DMS53 (cell line): ENCODE measurements around the gene CLPX.
"Not testable (repeated sequence)": the region's sequence is repeated elsewhere in the genome, so short reads cannot be mapped to it uniquely, and the experiment has no call there.

Experiments
- DNase-seq: peaks from one replicate; lab custom pipeline; 2025; lab: John Stamatoyannopoulos, UW

Gene CLPX

DNA sequence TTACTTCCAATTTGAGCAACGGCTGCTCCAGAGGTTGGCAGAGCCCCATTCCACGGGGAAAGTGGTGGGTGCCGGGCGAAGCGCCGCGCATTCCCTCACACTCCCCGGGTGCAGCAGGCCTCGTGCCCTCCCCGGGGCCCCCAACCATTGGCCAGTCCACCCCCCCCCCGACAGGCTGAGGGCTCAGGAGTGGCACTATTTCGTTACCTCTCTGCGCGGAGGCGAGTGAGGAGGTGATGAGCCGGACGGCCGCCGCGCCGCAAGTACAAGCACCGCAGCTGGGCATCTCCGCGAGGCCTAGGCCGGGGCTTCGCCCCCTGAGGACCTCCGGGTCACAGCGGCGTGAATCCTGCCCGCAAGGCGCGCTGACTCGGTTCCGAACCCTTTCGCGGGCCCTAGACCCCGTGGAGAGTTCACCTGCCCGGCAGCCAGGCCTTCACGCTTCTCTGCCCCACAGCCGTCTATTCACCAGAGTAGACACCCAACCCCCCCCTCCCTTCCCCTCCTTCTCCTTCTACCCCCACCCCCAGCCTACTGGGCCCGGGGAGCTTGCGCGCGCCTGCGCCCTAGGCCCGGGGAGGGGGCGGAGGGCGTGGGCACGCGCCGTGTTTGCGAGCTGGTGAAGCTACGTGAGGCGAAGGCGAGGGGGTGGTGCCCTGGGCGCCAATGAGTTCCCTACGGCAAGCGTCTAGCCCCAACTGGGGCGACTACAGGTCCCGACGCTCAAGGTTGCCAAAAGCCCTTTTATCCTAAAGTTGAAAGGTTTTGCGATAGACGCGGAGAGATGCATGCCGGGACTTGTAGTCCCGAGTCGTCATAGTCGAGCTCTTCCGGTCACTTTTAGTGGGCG, at the start of gene CLPX:
CLPX (minus strand) TSS at position 475 of the 850 bp plus-strand sequence; CDS start at position 286, 189 bp downstream.
- DNase-seq: peak; percentile 97

DNA sequence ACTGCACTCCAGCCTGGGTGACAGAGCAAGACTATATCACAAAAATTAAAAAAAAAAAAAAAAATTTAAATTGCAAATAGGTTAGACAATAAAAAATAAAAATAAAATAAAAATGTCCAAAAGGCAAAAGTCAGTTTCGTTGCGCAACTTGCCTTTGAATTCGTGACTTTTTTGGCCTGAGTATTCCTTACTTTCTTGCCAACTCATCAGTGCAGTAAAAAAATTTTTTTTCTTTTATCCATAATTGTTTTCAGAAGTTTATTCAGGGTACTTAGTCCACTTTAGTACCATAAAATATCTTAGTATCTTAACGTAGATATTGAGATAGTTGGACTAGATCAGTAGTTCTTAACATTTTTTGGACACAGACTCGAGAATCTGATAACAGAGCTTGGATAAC, 48.6 kb upstream of the CLPX start:
- no peak for DNase-seq

DNA sequence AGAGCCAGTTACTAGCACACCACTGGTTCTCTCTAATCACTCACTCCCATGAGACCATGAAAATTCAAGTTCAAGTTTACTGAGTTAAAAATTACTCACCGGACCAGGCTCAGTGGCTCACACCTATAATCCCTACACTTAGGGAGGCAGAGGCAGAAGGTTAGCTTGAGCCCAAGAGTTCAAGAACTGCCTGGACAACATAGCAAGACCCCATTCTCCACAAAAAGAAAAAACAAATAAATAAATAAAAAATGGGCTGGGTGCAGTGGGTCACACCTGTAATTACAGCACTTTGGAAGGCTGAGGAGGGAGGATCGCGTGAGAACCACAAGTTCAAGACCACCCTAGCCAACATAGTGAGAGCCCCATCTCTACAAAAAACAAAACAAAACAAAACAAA, 47.4 kb upstream of the CLPX start:
- DNase-seq: no peak

DNA sequence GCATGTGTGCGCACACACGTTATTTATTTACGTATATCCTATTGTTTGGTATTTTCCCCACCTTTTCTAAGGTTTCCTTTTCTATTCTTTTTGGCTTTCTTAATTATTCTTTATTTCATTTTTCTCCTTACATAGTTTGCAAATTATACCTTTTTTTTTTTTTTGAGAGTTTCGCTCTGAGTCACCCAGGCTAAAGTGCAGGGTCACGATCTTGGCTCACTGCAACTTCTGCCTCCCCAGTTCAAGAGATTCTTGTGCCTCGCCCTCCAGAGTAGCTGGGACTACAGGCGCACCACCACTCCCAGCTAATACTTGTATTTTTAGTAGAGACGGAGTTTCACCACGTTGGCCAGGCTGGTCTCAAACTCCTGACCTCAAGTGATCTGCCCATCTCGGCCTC, 46.2 kb upstream of the CLPX start:
- DNase-seq: no peak

DNA sequence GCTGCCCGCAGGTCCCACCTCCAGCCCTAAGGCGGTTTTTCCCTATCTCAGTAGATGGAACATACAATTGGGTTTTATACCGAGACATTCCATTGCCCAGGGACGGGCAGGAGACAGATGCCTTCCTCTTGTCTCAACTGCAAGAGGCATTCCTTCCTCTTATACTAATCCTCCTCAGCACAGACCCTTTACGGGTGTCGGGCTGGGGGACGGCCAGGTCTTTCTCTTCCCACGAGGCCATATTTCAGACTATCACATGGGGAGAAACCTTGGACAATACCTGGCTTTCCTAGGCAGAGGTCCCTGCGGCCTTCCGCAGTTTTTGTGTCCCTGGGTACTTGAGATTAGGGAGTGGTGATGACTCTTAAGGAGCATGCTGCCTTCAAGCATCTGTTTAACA, 41.8 kb upstream of the CLPX start:
- not testable (repeated sequence) for DNase-seq

DNA sequence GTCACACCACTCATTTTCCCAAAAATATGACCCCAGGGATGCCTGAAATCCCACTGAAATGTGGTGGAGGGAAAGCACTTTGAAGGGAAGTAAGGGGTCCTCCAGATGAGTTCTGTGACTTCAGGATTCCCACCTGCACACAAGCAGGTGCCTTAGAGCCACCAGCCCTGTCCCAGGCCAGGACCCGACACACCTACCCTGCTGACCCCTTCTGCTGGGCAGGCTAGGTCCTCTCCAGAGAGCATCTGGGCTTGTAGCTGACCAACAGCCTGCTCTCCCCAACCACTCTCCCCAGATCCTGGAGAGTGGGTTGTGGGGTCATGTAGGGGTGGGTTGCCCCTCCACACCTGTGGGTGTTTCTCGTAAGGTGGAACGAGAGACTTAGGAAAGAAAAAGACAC, 41.1 kb upstream of the CLPX start:
- no peak for DNase-seq

DNA sequence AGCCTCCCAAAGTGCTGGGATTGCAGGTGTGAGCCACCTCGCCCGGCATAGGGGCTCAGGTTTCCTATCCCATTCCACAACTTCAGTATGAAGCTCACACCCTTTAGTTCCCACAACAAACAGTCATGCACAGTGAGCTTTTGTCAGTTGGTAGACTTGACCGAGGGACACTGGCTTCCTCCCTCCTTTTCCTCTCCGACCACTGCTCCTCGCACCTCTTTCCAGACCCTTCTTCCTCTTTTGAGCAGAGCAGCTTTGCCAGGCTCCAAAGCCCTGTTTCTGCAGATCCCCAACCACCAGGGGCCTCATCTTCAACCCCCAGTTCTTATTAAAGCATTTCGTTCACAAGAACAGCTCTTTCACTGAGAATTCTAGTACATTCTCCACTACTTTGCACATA, 38.9 kb upstream of the CLPX start:
- no peak for DNase-seq

DNA sequence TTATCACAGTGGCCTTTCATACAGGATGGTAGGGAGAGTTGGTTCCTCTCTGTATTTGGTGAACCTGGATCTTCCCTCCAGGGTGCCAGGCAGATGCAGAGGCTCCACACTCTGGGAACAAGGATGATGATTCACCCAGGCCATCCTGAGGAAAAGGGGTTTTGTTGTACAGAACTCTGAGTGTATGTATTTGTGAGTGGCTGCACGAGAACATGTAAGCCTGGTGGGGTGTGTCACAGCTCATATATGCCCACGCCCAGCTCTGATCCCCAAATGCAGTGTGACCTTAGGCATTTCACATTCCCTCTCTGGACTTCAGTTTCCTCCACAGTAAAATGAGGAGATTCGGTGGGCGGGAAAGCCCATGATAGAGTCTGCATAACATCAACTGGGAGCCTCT, 37.7 kb upstream of the CLPX start:
- no peak for DNase-seq

DNA sequence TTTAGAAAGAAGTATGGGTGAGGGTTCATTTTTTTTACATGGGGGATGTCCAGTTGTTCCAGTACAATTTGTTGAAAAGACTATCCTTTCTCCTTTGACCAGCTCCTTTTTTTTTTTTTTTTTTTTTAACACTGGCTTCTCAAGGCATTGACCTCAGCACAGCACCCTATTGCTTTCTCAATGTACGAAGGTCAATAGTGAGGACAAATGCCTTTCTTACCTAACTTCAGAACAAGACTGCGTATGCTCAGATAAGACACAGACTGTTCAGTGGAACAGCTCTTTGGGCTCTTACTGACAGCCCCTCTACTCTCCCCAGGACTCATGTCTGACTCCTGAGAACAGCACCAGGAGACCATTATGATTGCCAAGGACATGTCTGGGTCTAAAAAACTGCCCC, 36.6 kb upstream of the CLPX start:
- DNase-seq: no peak

DNA sequence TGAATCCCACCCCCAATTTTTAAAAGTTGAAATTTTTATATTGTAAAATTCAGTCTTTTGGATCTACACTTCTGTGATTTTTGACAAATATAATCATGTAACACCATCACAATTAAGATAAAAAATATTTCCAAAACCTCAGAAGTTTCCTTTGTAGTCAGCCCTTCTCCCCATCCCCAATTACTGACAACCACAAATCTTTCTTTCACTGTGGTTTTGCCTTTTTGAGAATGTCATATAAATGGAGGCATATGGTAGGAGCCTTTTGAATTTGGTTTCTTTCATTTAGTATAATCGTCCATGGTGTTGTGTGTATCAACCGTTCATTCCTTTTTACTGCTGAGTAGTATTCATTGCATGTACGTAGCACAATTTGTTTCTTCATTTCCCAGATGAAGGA, 34.0 kb upstream of the CLPX start:
- no peak for DNase-seq

DNA sequence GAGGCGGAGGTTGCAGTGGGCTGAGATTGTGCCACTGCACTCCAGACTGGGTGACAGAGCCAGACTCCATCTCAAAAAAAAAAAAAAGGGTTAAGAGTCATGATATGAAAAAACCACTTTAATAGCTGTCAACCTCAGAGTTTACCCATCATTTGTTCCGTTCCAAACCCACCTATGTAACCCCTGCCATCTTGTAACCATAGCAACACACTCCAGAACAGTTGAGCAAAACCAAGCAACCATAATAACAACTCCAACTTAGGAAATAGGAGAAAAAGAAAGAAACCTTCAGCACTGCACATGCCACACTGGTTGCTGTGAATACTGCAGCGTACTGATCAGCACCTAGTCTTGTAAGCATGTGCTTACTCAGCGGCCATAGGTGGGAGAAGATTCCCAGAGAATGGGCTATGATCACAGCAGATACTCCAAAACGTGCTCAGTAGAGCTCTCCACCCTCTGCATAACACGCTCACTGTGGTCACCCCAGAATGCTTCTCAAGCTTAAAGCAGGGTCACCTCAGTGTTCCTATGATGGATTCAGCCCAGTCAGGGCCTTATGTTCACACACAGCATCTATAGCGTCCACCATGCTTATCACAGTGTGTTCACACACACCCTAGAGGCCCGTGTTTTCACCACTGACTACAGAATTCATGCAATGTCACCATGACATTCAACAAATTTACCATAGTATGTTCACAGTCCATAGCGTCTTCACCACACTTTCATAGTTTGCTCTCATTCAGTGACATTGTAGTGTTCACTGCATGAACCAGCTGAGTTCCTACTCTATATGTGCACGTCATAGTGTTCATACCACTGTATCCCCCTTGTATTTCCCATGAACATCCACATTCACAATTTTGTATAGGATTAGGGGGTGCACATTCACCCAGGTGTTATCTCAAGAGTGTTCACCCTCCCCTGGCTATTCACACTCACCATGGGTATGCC, 32.7 kb upstream of the CLPX start:
- no peak for DNase-seq

DNA sequence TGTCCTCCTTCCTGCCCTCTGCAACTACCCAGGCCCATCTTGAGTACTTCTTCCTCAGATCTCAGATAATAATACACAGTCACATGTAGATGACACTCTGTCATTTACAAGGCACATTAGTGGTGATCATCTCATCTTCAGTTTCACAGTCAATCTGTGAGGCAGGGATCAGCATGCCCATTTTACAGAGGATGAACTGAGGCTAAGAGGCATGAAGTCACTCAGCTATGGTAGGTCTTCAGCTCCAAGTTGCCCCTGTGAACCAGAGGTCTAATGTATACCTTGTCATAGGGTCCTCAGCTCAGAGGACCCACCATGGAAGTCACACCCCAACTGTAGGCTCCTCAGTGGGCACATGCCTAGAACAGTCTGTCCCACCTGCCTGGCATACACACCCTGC, 30.4 kb upstream of the CLPX start:
- DNase-seq: no peak

DNA sequence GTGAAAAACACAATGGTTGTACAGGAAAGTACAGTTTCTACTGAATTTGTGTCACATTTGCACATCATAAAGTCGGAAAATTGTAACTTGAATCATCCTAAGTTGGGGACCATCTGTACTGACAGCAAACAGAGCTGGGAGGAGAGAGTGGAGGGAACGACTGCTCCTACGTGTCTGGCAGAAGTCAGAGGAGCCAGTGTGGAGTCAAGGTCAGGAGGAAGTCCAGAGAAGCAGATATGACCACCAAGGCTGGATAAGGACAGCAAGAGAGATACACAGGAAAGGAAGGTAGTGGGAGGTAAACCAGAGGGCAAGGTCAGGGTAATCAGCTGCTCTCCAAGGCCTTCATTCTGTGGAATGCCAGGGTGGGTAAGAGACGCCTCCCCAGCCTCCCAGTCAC, 28.9 kb upstream of the CLPX start:
- DNase-seq: no peak

DNA sequence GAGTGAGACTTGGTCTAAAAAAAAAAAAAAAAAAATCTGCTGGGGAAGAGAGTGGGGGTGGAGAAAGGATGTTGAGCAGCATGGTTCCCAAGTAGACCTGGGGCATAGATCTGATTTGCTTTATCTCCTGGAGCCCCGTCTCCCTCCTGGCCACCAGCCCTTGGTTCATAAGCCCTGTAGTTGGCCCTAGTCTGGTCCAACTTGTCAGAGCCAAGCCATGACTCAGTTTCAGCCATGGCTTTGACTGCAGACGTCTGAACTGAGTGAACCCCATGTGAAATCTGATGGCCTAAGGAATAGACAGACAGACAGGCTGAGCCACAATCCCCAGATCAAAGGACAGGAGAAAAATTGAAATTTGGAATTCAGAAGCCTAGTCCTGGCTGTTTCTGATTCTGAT, 28.1 kb upstream of the CLPX start:
- no peak for DNase-seq

DNA sequence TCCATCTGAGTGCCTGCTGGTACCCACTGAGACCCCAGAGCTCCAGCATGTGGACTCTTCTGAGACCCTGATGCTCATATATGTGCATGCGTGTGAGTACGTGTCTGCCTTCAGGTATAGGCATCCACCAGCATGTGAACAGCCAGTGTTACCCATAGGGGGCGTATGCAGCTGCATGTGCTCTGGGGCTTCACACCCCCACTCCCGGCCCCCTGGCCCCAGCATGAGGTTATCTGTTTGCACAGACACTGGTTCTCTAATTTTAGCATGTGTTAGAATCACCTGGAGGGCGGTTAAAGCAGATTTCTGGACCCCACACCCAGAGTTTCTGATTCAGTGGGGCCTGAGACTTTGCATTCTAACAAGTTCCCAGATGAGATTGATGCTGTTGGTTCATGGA, 27.0 kb upstream of the CLPX start:
- DNase-seq: peak; percentile 57

DNA sequence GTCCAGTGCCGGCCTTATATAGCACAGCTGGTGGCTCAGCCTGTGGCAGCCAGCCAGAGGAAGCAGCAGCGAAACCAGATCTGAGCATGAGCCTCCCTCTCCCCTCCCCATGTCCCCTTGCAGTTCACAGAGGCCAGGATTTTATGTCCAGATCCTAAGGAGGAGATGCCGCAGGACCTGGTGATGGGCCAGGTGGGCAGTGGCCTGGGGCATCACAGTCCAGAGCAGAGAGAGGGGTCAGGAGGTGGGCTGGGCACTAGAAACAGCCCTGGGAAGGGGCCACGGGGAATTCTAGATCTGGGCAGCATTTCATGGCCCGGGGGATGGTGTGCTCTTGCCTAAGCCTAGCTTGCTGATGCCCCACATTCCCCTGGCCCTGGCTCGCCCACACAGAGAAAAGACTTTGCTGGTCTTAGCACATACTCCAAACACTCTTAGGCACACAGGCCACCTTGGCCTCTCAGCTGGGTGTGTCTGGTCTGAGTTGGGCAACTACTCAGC, 26.4 kb upstream of the CLPX start:
- no peak for DNase-seq

DNA sequence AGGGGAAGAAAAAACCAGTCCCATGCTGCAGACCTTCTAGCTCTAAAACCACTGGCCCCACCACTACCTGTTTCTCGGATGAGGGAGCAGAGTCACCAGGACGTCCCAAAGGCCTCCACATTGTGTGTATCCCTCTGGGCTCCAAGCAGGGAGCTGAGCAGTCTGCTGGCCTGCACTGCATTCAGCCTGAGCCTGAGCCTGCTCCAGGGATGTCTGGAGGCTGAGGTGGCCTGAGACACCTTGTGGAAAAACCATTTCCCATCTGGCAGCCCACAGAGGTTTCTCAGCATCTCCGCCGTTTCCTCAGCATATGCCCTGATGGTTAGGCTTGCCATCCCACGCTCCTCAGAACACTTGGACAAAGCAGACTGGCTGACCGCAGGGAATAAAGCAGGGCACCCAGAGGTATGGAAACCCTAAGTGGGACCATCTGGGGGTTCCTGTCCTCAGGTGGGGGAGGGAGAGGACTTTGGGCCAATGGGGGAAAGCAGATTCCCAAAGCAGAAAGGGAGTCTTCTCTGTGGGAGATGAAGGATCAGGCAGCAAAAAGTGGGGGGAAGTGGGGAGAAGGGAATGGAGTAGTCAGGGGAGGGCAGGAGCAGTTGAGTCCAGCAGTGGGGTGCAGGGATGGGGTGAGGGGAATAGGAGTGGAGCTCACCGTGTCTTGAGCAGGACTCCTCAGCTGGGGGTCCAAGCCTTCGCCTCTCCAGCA, 25.8 kb upstream of the CLPX start, which contains the start of gene CILP:
CILP (minus strand) TSS at position 704 of the 712 bp plus-strand sequence. CDS start 1,718 bp downstream, outside the sequence.
- no peak for DNase-seq

DNA sequence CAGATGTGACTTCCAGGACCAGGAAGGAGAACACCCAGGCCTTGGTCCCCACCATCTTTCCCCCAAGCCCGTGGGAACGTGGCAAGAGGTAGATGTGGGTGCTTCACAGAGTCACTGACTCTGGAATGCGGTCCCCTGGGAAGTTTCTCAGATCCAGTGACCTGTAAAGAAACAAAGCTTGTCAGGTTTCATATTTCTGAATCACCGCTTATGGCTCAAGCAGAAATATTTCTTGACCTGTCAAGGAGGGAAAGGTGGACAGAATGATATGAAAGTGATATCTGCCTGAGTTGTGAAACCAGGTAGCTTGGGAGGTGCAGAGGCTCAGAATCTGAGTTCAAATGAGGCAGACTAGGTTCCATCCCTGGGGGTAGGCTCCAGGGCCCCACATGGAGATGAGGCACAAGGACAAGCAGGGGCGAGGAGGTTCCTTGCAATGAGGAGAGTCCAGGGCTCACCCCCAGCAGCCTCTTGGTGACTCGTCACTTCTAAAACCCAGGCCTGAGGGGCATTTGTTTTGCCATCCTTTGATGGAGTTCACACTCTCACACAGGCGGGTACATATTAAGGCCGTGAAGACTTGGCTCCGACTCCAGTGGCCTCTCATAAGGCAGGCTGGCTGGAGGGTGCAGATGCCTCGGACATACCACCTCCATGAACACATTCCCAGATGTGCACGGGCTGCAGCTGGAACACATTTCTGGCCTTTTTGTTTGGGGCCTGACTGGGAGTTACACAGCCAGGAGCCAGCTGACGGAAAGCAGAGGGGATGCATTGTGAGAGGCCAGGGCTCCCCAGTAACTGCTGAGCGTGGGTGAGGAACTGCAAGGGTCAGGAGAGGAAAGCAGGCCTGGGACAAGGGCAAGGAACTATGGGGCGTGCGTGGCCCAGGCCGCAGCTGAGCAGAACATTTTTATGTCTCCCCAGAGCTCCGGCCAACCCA, 24.8 kb upstream of the CLPX start:
- no peak for DNase-seq

DNA sequence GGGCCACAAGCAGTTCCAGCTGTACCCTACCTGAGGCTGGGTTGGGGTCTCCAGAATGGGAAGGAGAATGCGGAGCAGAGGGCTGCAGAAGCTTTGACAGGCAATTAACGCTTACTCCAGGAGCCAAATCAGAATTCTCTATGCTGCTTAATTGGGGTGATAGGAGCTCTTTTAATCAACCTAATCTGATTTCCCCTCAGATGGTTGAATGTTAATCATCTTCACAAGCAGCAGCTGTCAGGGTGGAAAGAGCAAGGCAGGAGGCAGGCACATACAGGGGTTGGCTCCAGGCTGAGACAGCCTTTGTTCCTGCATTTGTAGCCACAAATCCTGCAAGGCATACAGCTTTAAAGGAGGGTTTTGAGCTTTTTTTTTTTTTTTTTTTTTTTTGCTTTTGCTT, 23.5 kb upstream of the CLPX start:
- DNase-seq: no peak

DNA sequence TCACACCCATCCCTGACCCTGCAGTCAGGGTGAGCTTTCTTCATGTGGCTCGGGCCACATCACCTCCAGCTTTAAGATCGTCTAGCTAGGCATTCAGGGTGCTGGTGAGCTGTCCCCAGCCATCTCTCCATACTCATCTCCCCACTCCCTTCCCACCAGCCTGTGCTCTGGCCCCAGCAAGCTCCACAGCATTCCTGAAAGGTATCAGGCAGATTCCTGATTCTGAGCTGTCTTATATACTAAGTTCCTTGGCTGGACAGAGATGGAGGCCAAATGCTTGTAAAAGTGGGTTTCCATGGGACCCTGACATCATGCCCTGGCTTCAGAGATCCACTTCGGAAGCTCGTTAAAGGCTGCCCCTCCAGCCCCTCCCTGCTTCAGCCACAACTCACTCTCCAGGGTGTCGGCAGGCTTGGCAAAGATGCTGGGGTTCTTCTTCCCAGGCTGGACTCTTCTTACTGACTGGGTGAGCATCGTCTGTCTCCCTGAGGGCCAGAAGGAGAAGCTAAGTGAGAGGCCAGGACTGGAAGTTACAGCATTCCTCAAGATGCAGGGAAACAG, 22.2 kb upstream of the CLPX start:
- no peak for DNase-seq

DNA sequence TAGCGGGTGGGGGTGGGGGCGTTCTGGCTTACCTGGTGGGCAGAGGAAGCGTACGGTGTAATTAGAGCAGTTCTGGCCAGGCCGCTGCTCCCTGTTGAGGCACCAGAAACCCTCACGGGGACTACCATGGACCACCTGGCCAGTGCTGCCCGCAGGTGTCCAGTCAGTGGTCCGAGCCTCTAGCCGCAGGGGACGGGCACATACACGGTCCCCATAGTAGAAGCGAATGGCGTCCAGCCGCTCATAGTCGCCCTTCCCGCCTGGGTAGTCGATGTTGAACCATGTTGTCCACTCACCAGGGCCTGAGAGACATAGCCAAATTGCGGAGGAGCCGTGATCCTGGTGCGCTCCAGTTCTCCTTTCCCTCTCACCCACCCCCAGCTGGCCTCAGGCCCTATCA, 21.6 kb upstream of the CLPX start:
- DNase-seq: no peak
